Spleen (tissue), 7 donors: Measurements from ENCODE around the gene SLC4A1AP.

ENCODE experiments used
- CTCF ChIP-seq, 11 experiments: fragments of 200-600 bp in 7 of 11; fragments of 450-650 bp in 4 of 11; sonication (generic) in 4 of 11; IDR thresholded peaks in 8 of 11; conservative IDR thresholded peaks in 3 of 11; 1 replicate in 7 of 11; 2 replicates in 4 of 11; pipeline versions ENCODE4 v1.4.0 to v1.8.0; 2016 to 2021; ENCODE audit warnings: antibody characterized with exemption in 11 of 11, inconsistent platforms in 4 of 11, mild to moderate bottlenecking in 1 of 11
- POLR2A ChIP-seq, 3 donors: fragments of 450-650 bp; IDR thresholded peaks; one replicate each; pipeline ENCODE4 v1.5.1; 2017; ENCODE audit warnings: antibody characterized with exemption in 3 of 3, mild to moderate bottlenecking in 1 of 3
- donor health status: DM: no; HTN: no; CAD: no; lungs with moderate emphysema.
- donor health status: DM: no; HTN: no; CAD: no.
- donor health status: DM: no; HTN: no; CAD: no.

- no peak for TF ChIP-seq CTCF (IDR thresholded peaks at IDR 0.05 in 8 of 11, conservative IDR thresholded peaks at IDR 0.05 in 3 of 11)
- TF ChIP-seq POLR2A (IDR thresholded peaks at IDR 0.05), result no peak
Observed at GRCh38 chr2:27708257-27708654, 44.6 kb downstream of the SLC4A1AP start.
